Hematopoietic multipotent progenitor cell treated with erythropoietin and hydrocortisone succinate and interleukin-3 and kit ligand, for 8 days (in vitro differentiated cells): ENCODE results near the gene ZNRD2.
A peak's percentile ranks its signal among the peaks of the same experiment; 100 is the strongest.

Experiments
- DNase-seq: peaks from one replicate; pipeline ENCODE4 v3.0.0-alpha.2; 2015

ZNRD2 gene

DNA sequence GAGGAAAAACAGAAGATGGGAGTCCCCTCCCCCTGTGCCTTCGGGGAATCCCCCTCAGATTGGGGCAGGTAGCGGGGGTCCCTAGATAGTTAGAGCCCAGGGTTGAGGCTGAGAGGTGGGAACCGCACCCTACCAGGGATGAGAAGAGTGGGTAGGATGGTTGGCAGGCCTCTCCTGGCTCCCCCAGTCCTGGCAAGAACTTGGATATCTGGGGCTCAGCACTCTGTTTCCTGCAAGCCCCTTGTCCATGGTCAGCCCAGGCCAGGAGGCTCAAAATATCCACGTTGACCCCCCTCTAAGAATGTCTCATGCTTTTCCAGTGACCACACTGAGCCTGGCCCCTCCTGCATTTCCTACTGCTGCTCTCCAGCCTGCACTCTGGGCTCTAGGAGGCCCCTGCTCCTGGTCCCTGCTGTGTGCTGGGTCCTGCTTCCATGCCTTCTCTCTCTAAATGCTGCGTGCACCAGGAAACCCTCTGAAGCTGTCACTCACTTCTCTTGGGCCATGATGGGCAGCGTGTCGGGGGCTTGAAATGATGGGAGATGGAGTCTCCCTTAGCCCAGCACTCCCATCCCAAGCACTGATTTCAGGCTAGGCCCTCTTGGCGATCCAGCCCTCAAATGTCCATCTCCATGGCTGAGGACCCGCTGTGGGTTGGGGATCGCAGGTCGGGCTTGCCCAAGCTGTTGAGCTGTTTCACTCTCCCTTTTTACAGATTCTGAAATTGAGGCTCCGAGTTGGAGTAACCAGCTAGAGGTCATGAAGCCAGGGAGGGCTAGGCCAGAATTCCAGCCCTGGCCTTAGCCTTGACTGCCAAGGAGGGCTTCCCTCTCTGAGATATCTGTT lies 41.7 kb downstream of the ZNRD2 start:
- no peak for DNase-seq

DNA sequence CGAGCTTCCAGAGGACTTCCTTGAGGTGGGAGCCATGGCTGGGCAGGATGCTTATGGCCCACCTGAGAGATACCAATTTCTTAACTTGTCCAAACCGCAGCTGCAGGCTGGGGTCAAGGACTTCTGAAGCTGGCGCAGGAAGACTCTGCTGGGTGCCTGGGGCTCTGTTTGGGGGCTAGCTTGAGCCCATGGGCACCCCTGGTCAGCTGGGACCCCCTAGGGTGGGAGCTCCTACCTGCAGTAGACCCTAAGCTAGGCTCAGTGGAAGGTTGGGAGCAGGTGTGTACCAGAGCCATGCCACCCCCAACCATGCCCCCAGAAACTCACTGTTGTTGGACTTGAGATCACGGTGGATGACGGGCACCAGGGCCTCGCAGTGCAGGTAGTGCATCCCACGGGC lies 42.4 kb downstream of the ZNRD2 start:
- DNase-seq = no peak

DNA sequence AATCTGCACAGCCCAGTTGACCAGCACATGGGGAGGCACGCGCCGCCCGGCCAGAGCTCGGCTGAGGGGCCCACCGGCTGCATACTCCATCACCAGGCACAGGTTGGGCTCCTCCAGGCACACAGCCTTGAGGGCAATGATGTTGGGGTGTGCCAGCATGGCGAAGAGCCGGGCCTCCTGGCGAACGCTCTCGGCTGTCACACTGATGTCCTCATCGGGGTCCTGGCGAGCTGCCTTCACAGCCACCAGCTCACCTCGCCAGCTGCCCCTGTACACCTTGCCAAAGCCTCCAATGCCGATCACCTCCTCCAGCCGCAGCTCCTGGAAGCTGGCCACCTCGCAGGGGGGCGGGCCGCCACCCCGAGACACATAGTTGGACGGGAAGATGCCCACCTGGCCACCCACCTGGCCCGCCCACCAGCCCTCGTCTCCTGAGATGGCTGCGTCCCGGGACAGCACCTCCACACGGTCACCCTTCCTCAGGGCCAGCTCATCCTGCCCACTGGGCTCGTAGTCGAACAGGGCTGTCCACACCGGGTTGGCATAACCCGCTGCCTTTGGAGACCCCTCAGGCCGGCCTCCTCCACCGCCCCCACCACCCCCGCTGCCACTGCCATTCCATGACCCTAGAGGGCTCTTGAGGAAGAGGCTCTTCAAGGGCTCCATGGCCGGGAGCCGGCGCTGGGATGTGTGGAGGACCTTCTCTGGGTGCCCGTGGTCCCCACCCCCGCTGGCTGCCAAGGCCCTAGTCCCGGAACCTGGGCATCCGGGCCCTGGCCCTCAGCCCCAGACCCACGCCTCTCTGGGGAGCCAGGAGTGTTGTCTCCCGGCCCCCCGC lies 43.0 kb downstream of the ZNRD2 start:
- DNase-seq = no peak

DNA sequence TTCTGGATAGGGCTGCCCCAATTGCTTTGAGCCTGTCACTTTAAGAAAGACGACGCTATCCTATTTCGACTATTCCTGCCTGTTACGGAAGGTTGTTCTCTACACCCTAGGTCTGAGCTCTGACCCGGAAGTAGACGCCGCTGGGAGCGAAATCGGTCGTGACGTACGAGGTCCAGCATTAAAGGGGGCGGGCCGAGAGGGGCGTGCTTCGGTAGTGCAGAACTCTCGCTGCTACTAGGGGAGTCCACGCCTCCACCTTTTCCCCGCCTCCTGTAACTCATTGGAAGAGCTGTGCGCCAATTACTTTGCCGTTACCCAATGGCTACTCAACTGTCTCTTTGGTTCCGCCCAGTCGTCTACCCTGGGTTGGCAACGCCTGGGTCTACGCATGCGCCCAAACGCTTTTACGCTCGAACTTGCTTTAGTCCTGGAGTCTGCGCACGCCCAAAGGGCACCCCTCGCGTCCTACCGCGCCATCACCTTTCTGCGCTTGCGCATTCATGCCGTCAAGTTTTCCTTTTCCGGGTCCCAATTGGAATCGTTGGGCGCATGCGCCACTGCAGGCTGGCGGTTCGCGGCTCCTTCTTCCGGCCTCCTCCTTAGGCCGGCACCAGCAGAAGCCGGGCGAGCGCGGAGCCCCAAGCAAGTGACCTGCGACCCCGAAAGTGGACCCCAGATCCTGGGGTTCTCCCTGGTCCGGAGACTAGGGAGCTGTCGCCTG lies 45.1 kb downstream of the ZNRD2 start, which contains the start of gene PCNX3:
Gene PCNX3, plus strand, starts transcription at position 548 of the 721 bp plus-strand sequence. CDS start 536 bp downstream, outside the sequence.
- DNase-seq = peak; percentile 100

DNA sequence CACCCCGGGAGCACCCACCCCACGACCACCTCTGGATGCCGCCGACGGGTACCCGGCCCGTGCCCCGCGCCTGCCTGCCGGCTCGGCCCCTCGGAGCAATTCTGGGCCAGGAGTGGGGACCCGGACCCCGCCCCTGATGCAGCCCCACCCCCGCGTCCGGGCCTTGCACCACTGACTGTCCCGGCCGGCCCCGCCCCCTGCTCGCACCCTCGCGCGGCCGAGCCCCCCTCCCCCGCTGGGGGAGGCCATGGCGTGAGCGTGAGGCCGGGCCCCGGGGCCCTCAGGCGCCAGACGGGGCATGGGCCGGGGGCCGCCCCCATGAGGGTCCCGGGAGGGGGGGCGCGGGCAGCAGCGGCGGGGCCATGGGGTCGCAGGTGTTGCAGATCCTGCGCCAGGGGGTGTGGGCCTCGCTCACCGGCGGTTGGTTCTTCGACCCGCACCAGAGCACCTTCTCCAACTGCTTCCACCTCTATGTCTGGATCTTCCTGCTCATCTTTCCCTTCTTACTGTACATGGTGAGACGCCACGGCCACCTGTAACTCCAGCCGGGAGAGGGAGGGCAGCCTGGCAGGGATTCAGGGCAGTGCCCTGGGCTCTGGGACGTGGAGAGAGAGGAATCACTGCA lies 45.8 kb downstream of the ZNRD2 start:
- DNase-seq = peak; percentile 32

DNA sequence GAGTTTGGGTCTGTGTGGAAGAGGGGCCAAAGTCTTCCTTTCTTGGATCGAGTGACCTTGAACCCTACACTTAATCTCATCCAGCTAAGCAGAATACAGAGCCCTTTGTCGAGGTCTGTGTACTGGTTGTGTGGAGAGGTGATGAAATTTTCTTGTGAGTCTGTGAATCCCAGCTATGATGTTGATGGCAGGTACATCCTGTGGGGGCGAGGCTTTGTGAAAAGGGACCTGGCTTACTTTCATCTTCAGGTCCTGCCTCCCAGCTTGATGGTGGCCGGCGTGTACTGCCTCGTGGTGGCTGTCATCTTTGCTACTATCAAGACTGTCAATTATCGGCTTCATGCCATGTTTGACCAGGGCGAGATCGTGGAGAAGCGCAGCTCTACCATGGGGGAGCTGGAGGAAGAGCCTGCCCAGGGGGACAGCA lies 46.3 kb downstream of the ZNRD2 start:
- no peak for DNase-seq

DNA sequence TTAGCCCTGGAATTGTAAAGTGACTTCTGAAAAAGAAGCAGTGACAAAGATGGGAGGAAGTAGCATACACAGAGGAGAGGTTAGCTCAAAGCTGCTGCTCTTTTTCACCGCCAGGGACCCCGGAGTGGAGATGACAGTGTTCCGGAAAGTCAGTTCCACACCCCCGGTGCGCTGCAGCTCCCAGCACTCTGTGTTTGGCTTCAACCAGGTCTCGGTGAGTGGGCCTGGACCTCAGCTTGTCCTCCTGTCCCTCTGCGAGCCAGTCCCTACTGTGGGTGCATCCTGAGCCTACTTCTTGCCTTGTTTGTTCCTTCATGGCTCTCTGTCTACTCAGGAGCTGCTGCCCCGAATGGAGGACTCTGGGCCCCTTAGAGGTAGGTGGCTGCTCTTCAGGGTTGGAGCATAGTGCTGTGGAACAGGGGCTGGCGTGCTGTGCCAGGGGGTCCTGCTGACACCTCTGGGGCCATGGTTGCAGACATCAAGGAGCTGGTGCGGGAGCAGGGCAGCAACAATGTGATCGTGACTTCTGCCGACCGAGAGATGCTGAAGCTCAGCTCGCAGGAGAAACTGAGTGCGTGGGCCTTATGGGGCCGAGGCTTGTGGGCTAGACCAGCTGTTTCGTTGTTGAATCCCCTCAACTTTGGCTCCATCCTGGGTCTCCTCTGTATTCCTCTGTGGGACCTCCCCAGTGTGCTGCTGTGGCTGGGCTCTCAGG lies 47.0 kb downstream of the ZNRD2 start:
- no peak for DNase-seq

DNA sequence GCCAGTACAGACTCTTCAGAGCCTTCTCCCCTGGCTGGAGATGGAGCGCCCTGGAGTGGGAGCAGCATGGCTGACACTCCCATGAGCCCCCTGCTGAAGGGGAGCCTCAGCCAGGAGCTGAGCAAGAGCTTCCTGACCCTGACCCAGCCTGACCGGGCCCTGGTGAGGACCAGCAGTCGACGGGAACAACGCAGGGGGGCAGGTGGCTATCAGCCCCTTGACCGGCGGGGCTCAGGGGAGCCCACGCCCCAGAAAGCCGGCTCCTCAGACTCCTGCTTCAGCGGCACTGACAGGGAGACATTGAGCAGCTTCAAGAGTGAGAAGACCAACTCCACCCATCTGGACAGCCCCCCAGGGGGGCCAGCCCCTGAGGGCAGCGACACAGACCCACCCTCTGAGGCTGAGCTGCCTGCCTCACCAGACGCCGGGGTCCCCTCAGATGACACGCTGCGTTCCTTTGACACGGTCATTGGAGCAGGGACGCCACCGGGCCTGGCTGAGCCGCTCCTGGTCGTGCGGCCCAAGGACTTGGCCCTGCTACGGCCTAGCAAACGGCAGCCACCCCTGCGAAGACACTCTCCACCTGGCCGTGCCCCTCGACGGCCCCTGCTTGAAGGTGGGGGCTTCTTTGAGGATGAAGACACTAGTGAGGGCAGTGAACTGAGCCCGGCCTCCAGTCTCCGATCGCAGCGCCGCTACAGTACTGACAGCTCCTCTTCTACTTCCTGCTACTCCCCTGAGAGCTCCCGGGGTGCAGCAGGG lies 47.9 kb downstream of the ZNRD2 start:
- DNase-seq = no peak

DNA sequence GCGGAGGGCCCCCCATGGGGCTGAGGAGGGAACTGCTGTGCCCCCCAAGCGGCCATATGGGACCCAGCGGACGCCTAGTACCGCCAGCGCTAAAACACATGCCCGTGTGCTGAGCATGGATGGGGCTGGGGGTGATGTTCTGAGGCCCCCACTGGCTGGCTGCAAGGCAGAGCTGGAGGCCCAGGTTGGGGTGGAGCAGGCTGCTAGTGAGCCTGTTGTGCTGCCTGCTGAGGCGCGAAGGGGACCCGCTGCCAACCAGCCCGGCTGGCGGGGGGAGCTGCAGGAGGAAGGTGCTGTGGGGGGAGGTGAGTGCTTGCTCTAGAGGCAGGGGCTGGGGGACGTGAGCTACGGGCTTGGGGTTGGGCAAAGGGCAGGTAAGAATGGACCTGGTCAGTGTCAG lies 48.5 kb downstream of the ZNRD2 start:
- DNase-seq = no peak

DNA sequence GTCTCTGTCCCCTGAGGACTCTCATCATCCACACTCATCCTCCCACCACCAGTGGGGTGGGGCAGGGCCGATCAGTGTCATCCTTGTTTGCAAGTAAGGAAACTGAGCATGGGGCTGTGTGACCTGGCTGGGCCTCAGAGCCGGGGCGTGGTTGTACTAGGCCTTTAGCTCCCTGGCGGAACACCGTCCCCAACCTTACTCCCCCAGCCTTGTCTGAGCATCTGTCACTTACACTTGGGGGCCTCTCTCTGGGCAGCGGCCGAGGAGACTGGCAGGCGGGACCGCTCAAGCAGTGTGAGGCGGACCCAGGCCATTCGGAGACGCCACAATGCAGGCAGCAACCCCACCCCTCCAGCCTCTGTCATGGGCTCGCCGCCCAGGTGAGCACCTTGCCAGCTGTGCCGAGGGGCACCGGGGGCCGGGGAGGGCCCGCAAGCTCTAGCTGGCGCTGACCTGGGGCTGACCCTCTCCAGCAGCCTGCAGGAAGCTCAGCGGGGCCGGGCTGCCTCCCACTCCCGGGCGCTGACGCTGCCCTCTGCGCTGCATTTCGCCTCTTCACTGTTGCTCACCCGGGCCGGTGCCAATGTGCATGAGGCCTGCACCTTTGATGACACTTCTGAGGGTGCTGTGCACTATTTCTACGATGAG lies 49.1 kb downstream of the ZNRD2 start:
- DNase-seq = no peak

DNA sequence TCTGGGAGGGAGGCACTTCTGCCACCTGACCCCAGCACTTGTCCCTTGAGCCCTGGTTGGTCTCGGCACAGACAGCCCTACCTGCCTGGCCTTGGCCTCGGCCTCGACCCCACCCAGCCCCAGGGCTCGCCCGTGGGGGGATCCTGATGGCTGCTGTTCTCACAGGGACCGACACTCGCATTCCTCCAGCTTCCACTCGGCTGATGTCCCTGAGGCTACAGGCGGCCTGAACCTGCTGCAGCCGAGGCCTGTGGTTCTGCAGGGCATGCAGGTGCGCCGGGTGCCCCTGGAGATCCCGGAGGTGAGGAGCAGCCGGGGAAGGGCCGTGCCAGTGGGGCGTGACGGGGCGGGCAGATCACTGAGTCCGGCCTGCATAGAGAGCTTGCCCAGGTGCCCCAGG lies 50.4 kb downstream of the ZNRD2 start:
- DNase-seq = no peak

DNA sequence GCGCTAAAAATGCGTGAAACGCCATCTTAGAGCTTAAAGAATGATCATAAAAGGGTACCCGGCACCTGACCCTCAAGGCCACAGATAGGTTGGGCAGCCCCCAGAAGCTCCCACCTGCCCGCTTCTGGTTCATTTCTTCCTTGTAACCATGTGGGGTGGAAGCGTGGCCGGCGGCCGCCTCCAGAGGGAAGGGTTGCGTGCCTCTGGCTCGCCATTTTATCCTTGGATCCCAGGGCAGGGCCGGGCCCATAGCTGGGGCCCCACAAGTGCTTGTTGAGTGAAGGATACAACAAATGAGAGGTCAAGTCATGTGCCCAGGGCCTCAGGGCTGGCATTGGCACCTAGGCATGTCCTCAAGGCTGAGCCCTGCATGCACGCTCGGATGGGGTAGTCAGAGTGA lies 51.2 kb downstream of the ZNRD2 start:
- DNase-seq = no peak
